Transverse colon (tissue), 4 donors: ENCODE data around the gene CCDC102B.

Experiments used
- EP300 ChIP-seq: sonication (generic); formaldehyde crosslinking; IDR thresholded peaks from one replicate; pipeline ENCODE4 v1.6.1; 2017; ENCODE audit warnings: antibody characterized with exemption, low read depth
- POLR2A ChIP-seq: fragments of 450-650 bp; IDR thresholded peaks from one replicate; pipeline ENCODE4 v1.6.1; 2016; ENCODE audit warnings: antibody characterized with exemption, mild to moderate bottlenecking, moderate library complexity
- POLR2AphosphoS5 ChIP-seq, 3 donors: sonication (generic); formaldehyde crosslinking; IDR thresholded peaks; one replicate each; pipeline ENCODE4 v1.6.1; 2016; ENCODE audit warnings: antibody characterized with exemption in 3 of 3
- TF ChIP-seq, protein P1 (sequence below), 5 experiments: fragments of 200-600 bp in 3 of 5; fragments of 450-650 bp in 2 of 5; sonication (generic) in 3 of 5; IDR thresholded peaks; 1 replicate in 2 of 5; 2 replicates in 3 of 5; pipeline ENCODE4 v1.5.1; 2016 to 2017; ENCODE audit warnings: antibody characterized with exemption in 5 of 5, inconsistent platforms in 3 of 5, mild to moderate bottlenecking in 2 of 5, moderate library complexity in 1 of 5

DNA sequence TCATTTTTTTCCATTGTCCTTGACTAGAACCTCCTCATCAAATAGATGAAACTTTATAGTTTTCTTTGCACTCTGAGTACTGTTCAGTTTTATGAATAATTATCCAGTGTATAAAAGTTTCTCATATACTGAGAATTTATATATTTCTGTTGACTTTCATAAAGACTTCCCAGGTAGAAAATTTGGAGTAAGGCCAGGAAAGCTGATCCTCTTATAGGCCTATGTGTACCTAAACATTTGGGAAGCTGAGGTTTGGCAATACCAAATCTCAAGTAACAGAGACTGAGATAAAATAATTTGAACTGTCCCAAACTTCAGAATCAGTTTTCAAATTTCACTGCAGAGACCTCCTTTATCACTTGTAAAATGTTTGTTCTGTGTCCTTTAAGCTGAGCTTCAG is 43.4 kb downstream of the CCDC102B start:
- TF ChIP-seq POLR2A (no peak), POLR2AphosphoS5 (IDR thresholded peaks at IDR 0.05) (no peak), EP300 (no peak)
- TF ChIP-seq, protein P1, sequence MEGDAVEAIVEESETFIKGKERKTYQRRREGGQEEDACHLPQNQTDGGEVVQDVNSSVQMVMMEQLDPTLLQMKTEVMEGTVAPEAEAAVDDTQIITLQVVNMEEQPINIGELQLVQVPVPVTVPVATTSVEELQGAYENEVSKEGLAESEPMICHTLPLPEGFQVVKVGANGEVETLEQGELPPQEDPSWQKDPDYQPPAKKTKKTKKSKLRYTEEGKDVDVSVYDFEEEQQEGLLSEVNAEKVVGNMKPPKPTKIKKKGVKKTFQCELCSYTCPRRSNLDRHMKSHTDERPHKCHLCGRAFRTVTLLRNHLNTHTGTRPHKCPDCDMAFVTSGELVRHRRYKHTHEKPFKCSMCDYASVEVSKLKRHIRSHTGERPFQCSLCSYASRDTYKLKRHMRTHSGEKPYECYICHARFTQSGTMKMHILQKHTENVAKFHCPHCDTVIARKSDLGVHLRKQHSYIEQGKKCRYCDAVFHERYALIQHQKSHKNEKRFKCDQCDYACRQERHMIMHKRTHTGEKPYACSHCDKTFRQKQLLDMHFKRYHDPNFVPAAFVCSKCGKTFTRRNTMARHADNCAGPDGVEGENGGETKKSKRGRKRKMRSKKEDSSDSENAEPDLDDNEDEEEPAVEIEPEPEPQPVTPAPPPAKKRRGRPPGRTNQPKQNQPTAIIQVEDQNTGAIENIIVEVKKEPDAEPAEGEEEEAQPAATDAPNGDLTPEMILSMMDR (IDR thresholded peaks at IDR 0.05) = no peak
